KMS-11 (cell line): ENCODE data around the gene PCK2.

Experiments
- H2AFZ ChIP-seq: fragments of 200-600 bp; sonication (generic); 2 replicates; pipeline ENCODE4 v1.6.1; 2016; ENCODE audit warnings: antibody characterized with exemption, mixed run types, low read depth
- H3K27ac ChIP-seq: fragments of 200-600 bp; sonication (generic); 2 replicates; pipeline ENCODE4 v1.6.1; 2016; ENCODE audit warnings: mild to moderate bottlenecking, mixed run types
- H3K27me3 ChIP-seq: fragments of 200-600 bp; sonication (generic); 2 replicates; pipeline ENCODE4 v1.6.1; 2017; ENCODE audit warnings: mild to moderate bottlenecking, low read depth, mixed run types, moderate library complexity; ENCODE audit not compliant: insufficient read depth
- H3K36me3 ChIP-seq: fragments of 200-600 bp; sonication (generic); 2 replicates; pipeline ENCODE4 v1.6.1; 2017; ENCODE audit warnings: mild to moderate bottlenecking, mixed run types; ENCODE audit not compliant: insufficient read depth
- H3K4me1 ChIP-seq: fragments of 200-600 bp; sonication (generic); 2 replicates; pipeline ENCODE4 v1.6.1; 2016; ENCODE audit warnings: mild to moderate bottlenecking, low read depth, mixed run types; ENCODE audit not compliant: poor library complexity, severe bottlenecking
- H3K4me2 ChIP-seq: fragments of 200-600 bp; sonication (generic); 2 replicates; pipeline ENCODE4 v1.7.0; 2016; ENCODE audit warnings: mild to moderate bottlenecking, mixed run types
- H3K4me3 ChIP-seq: fragments of 200-600 bp; sonication (generic); IDR thresholded peaks from 2 replicates; pipeline ENCODE4 v1.6.1; 2017; ENCODE audit warnings: low read depth, low read length, mixed read lengths; ENCODE audit not compliant: insufficient read depth
- H3K79me2 ChIP-seq: fragments of 200-600 bp; sonication (generic); 2 replicates; pipeline ENCODE4 v1.6.1; 2016; ENCODE audit warnings: low read depth, mixed run types; ENCODE audit not compliant: insufficient read depth
- H3K9ac ChIP-seq: fragments of 200-600 bp; sonication (generic); 2 replicates; pipeline ENCODE4 v1.6.1; 2016; ENCODE audit warnings: mild to moderate bottlenecking, mixed run types
- H4K20me1 ChIP-seq: fragments of 200-600 bp; sonication (generic); 2 replicates; pipeline ENCODE4 v1.6.1; 2016; ENCODE audit warnings: mild to moderate bottlenecking, mixed run types; ENCODE audit not compliant: insufficient read depth
- CTCF ChIP-seq: fragments of 200-600 bp; sonication (generic); conservative IDR thresholded peaks from 2 replicates; pipeline ENCODE4 v1.6.1; 2017; ENCODE audit warnings: low read depth, mild to moderate bottlenecking, antibody characterized with exemption, low read length, moderate library complexity, mixed read lengths

The PCK2 gene

GRCh38 chr14:24122416-24122815 is 28.3 kb downstream of the PCK2 start:
- no peak for TF ChIP-seq CTCF
- H3K27me3 ChIP-seq = no peaks in the 10 kb centered on the region
- H3K4me1 ChIP-seq = no peaks in the 10 kb centered on the region
- H3K79me2 ChIP-seq = no peaks in the 10 kb centered on the region
- no peaks in the 10 kb centered on the region for H4K20me1 ChIP-seq
- H3K4me3 ChIP-seq = no peak overlapping the region
- no peak overlapping the region for H3K4me2 ChIP-seq
- H3K9ac ChIP-seq = no peak overlapping the region
- no peak overlapping the region for H2AFZ ChIP-seq
- H3K36me3 ChIP-seq = no peaks in the 10 kb centered on the region
- H3K27ac ChIP-seq = no peak overlapping the region

GRCh38 chr14:24122898-24123297 is 28.8 kb downstream of the PCK2 start:
- Histone ChIP-seq H4K20me1 (no peaks in the 10 kb centered on the region), H3K27me3 (no peaks in the 10 kb centered on the region), H3K4me1 (no peaks in the 10 kb centered on the region), H3K9ac (no peak overlapping the region), H3K4me2 (no peak overlapping the region), H3K79me2 (no peaks in the 10 kb centered on the region), H3K27ac (no peak overlapping the region), H3K36me3 (no peaks in the 10 kb centered on the region), H2AFZ (no peak overlapping the region), H3K4me3 (no peak overlapping the region)
- no peak for TF ChIP-seq CTCF

GRCh38 chr14:24123424-24124417 is 29.6 kb downstream of the PCK2 start:
- TF ChIP-seq CTCF = no peak
- Histone ChIP-seq H3K27me3 (no peaks in the 10 kb centered on the region), H3K4me1 (no peaks in the 10 kb centered on the region), H3K79me2 (no peaks in the 10 kb centered on the region), H4K20me1 (no peaks in the 10 kb centered on the region), H3K4me3 (no peak overlapping the region), H3K27ac (no peak overlapping the region), H3K9ac (no peak overlapping the region), H3K4me2 (no peak overlapping the region), H2AFZ (no peak overlapping the region), H3K36me3 (no peaks in the 10 kb centered on the region)

- Histone ChIP-seq H4K20me1 (no peaks in the 10 kb centered on the region), H3K36me3 (no peaks in the 10 kb centered on the region), H3K4me3 (no peak overlapping the region), H3K27ac (no peak overlapping the region), H3K4me1 (no peaks in the 10 kb centered on the region), H3K4me2 (no peak overlapping the region), H2AFZ (no peak overlapping the region), H3K27me3 (no peaks in the 10 kb centered on the region), H3K9ac (no peak overlapping the region), H3K79me2 (no peaks in the 10 kb centered on the region)
- no peak for TF ChIP-seq CTCF
Observed at GRCh38 chr14:24126939-24127338, 32.8 kb downstream of the PCK2 start.
